CD4-positive, alpha-beta T cell (primary cell): Measurements from ENCODE around the gene TRMT112. TPM values are rescaled to one million over a fixed set of nuclear protein-coding genes. Genes with fewer than 3 reads are reported as not detected.

ENCODE experiments used
- ATAC-seq: fragments of 200-7000 bp; cut with Tn5 transposase; one replicate; pipeline ENCODE4 v1.10.0; 2022; ENCODE audit warnings: mild to moderate bottlenecking; ENCODE audit not compliant: poor library complexity
- CTCF ChIA-PET: fragments of 350-600 bp; sonication (Branson Sonifier 250); formaldehyde crosslinking; loops from one replicate; lab custom pipeline; 2021; ENCODE audit warnings: antibody characterized with exemption, inconsistent platforms; lab: Charles Lee
- POLR2A ChIA-PET: fragments of 350-600 bp; sonication (Branson Sonifier 250); formaldehyde crosslinking; loops from one replicate; lab custom pipeline; 2021; ENCODE audit warnings: antibody characterized with exemption, inconsistent platforms; lab: Charles Lee
- DNase-seq, 14 experiments: peaks; one replicate each; pipeline ENCODE4 v3.0.0-alpha.2; 2013 to 2020; ENCODE audit warnings: mixed read lengths in 2 of 14
- H3K27ac ChIP-seq, 2 donors: one replicate each; pipeline versions ENCODE4 v1.5.1 to v1.7.0; 2013; ENCODE audit warnings: low read length in 2 of 2, low read depth in 1 of 2, mild to moderate bottlenecking in 1 of 2
- H3K27me3 ChIP-seq, 2 experiments: 1 replicate in 1 of 2; 2 replicates in 1 of 2; pipeline versions ENCODE4 v1.6.1 to v1.7.0; 2013; ENCODE audit warnings: low read length in 2 of 2, control low read depth in 1 of 2, mild to moderate bottlenecking in 1 of 2, moderate library complexity in 1 of 2; ENCODE audit not compliant: insufficient read depth in 2 of 2, control insufficient read depth in 1 of 2
- H3K36me3 ChIP-seq: one replicate; pipeline ENCODE4 v1.6.1; 2013; ENCODE audit warnings: low read length, control low read depth; ENCODE audit not compliant: insufficient read depth
- H3K4me1 ChIP-seq: one replicate; pipeline ENCODE4 v1.6.1; 2013; ENCODE audit warnings: low read length, control low read depth; ENCODE audit not compliant: insufficient read depth
- H3K4me3 ChIP-seq: one replicate; pipeline ENCODE4 v1.5.1; 2013; ENCODE audit warnings: mild to moderate bottlenecking, low read length, moderate library complexity
- H3K9me3 ChIP-seq, 2 experiments: 1 replicate in 1 of 2; 2 replicates in 1 of 2; pipeline versions ENCODE4 v1.6.1 to v1.7.0; 2013; ENCODE audit warnings: low read length in 2 of 2, mild to moderate bottlenecking in 2 of 2, control low read depth in 1 of 2, moderate library complexity in 1 of 2; ENCODE audit not compliant: control insufficient read depth in 1 of 2, insufficient read depth in 1 of 2
- H3K27ac Mint-ChIP-seq: one replicate; pipeline ENCODE4 v1.8.0; 2020; ENCODE audit warnings: mixed read lengths
- H3K27me3 Mint-ChIP-seq: one replicate; pipeline ENCODE4 v1.8.0; 2021; ENCODE audit warnings: mixed read lengths
- H3K36me3 Mint-ChIP-seq: one replicate; pipeline ENCODE4 v1.8.0; 2021; ENCODE audit warnings: low read depth, mixed read lengths
- H3K4me1 Mint-ChIP-seq: one replicate; pipeline ENCODE4 v1.8.0; 2021; ENCODE audit warnings: low read depth, mixed read lengths
- H3K4me3 Mint-ChIP-seq: one replicate; pipeline ENCODE4 v1.8.0; 2020; ENCODE audit warnings: mild to moderate bottlenecking, mixed read lengths
- H3K9me3 Mint-ChIP-seq: one replicate; pipeline ENCODE4 v1.8.0; 2020; ENCODE audit warnings: mixed read lengths
- intact Hi-C, 2 experiments: fragments of 100-400 bp; cut with DNase I in 1 of 2; cut with micrococcal nuclease in 1 of 2; formaldehyde crosslinking; loops; one replicate each; pipeline versions ENCODE4 v1.15.1 to v1.9.0; 2023 to 2025; cut with DNase I, micrococcal nuclease
- total RNA-seq, 174 experiments: library from RNA in 2 of 174; stranded (reverse) in 2 of 174; gene quantifications; one replicate each; pipeline ENCODE4 v1.2.3 and lab custom pipeline; 2021 to 2026
- TF ChIP-seq, protein P1 (sequence below): fragments of 200-600 bp; IDR thresholded peaks from one replicate; pipeline ENCODE4 v1.8.0; 2022; ENCODE audit warnings: antibody characterized with exemption, mild to moderate bottlenecking

TRMT112 gene
- total RNA-seq, 2 experiments from 2014 or later: 70.5 to 71.4 TPM

DNA sequence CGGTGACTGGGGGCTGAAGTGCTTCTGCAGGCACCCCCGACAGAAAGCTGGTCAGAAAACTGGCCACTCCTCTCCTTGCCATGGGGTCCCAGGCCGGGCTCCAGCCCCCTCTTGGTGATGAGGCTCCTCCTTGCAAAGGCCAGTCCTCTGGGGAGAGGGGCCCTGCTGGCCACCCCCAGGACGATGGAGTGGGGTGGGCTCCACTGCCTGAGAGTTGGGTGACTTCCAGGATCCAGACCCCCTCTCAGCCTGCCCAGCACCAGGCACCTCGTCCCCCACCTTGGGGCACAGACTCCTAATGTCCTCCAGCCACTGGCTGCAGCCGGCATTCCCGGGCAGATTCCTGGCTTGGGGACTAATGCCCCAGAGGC is 41.2 kb upstream of the TRMT112 start:
- Mint-ChIP-seq H3K4me3 (peak overlapping the region; percentile 69), H3K27ac (no peak overlapping the region), H3K4me1 (peaks cover 25% of the 10 kb centered on the region), H3K9me3 (no peaks in the 10 kb centered on the region), H3K36me3 (peaks cover 36% of the 10 kb centered on the region), H3K27me3 (no peaks in the 10 kb centered on the region)
- no peaks in the 10 kb centered on the region for H3K9me3 ChIP-seq
- DNase-seq (no peak), ATAC-seq (no peak)
- peaks cover 44% of the 10 kb centered on the region for H3K36me3 ChIP-seq
- POLR2A ChIA-PET: interaction anchor here (6.3 kb wide), 1 partner anchor 41 kb away, joined by 45 read pairs; the partner anchor contains the start of genes PRDX5 and TRMT112
- peaks cover 38% of the 10 kb centered on the region for H3K4me1 ChIP-seq
- peak overlapping the region in 1 of 2 donors; percentile 22 for H3K27ac ChIP-seq
- H3K4me3 ChIP-seq: peak overlapping the region; percentile 57
- TF ChIP-seq, protein P1, sequence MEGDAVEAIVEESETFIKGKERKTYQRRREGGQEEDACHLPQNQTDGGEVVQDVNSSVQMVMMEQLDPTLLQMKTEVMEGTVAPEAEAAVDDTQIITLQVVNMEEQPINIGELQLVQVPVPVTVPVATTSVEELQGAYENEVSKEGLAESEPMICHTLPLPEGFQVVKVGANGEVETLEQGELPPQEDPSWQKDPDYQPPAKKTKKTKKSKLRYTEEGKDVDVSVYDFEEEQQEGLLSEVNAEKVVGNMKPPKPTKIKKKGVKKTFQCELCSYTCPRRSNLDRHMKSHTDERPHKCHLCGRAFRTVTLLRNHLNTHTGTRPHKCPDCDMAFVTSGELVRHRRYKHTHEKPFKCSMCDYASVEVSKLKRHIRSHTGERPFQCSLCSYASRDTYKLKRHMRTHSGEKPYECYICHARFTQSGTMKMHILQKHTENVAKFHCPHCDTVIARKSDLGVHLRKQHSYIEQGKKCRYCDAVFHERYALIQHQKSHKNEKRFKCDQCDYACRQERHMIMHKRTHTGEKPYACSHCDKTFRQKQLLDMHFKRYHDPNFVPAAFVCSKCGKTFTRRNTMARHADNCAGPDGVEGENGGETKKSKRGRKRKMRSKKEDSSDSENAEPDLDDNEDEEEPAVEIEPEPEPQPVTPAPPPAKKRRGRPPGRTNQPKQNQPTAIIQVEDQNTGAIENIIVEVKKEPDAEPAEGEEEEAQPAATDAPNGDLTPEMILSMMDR: no peak
- H3K27me3 ChIP-seq: no peaks in the 10 kb centered on the region
- intact Hi-C loops: loop anchor here in 1 of 2 experiments (5.0 kb wide), 1 partner anchor 41 kb away; the partner anchor contains the start of genes PRDX5 and TRMT112
- CTCF ChIA-PET: no interaction called here

DNA sequence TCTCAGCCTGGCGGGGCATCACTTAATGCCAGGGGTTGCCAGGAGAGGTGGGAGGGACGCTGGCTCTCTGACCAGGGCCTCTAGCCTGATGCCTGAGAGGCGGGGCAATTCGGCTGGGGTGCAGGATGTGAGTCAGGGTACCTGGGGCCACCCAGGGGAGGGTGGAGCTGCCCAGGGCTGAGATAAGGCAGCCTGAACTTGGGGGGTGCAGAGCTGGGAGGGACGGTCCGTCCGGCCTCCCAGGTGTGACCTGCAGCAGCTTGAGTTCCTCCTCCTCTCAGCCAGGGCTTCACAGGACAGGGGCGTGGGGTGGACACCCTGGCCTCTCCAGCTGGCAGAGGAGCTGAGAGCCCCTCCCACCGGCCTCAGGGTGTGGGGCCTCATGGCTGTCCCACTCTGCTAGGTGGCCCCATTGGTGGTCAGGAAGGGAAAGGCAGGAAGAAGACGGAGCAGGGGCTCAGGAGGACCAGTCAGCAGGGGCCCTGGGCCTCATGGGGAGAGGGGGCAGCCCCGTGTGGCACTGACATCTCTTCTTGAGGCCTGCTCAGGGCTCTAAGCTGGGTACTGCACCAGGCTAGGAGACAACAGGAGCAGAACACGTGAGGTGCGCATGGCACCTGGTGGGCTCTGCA is 40.7 kb upstream of the TRMT112 start:
- H3K4me3 Mint-ChIP-seq: peak overlapping the region; percentile 69
- H3K36me3 ChIP-seq: peaks cover 43% of the 10 kb centered on the region
- POLR2A ChIA-PET: interaction anchor here (6.3 kb wide), 1 partner anchor 40 kb away, joined by 45 read pairs; the partner anchor contains the start of genes PRDX5 and TRMT112
- no peak overlapping the region for H3K27ac ChIP-seq
- intact Hi-C loops: loop anchor here in 1 of 2 experiments (5.0 kb wide), 1 partner anchor 41 kb away; the partner anchor contains the start of genes PRDX5 and TRMT112
- no peak overlapping the region for H3K27ac Mint-ChIP-seq
- TF ChIP-seq, protein P1: no peak
- CTCF ChIA-PET: no interaction called here
- DNase-seq: peak in 8 of 14 experiments; percentile 25 to 63 (median 50)
- peaks cover 31% of the 10 kb centered on the region for H3K36me3 Mint-ChIP-seq
- peaks cover 38% of the 10 kb centered on the region for H3K4me1 ChIP-seq
- no peaks in the 10 kb centered on the region for H3K9me3 Mint-ChIP-seq
- peaks cover 25% of the 10 kb centered on the region for H3K4me1 Mint-ChIP-seq
- no peaks in the 10 kb centered on the region for H3K27me3 ChIP-seq
- no peaks in the 10 kb centered on the region for H3K9me3 ChIP-seq
- H3K27me3 Mint-ChIP-seq: no peaks in the 10 kb centered on the region
- peak overlapping the region; percentile 57 for H3K4me3 ChIP-seq
- no peak for ATAC-seq

DNA sequence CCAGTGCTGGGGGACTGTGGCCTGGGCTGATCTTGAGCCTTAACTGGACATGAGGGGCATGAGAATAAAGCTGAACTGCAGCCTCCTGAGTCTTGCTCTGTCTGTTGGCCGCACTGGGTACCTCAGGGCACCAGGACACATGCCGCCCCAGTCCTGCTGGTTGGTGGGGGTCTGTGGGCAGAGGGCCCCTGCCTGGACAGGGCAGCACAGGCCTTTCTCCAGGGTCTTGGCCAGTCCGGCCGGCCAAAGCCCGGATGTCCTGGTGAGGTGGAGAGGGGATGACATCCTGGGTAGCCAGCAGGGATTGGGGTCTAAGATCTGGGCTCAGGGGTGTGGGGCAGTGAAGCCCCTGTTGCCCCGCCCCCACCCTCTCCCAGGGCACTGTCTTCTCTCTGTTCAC is 40.1 kb upstream of the TRMT112 start:
- POLR2A ChIA-PET: interaction anchor here (6.3 kb wide), 1 partner anchor 40 kb away, joined by 45 read pairs; the partner anchor contains the start of genes PRDX5 and TRMT112
- peaks cover 38% of the 10 kb centered on the region for H3K4me1 ChIP-seq
- peaks cover 25% of the 10 kb centered on the region for H3K4me1 Mint-ChIP-seq
- no peak overlapping the region for H3K4me3 ChIP-seq
- peaks cover 44% of the 10 kb centered on the region for H3K36me3 ChIP-seq
- H3K9me3 ChIP-seq: no peaks in the 10 kb centered on the region
- intact Hi-C loops: loop anchor here in 1 of 2 experiments (5.0 kb wide), 1 partner anchor 40 kb away; the partner anchor contains the start of genes PRDX5 and TRMT112
- CTCF ChIA-PET: interaction anchor here (1.3 kb wide), 1 partner anchor 53 kb away, joined by 3 read pairs; no protein-coding TSS in a partner anchor
- no peak overlapping the region for H3K27ac Mint-ChIP-seq
- H3K27me3 ChIP-seq: no peaks in the 10 kb centered on the region
- no peak overlapping the region for H3K27ac ChIP-seq
- H3K9me3 Mint-ChIP-seq: no peaks in the 10 kb centered on the region
- H3K36me3 Mint-ChIP-seq: peaks cover 25% of the 10 kb centered on the region
- no peaks in the 10 kb centered on the region for H3K27me3 Mint-ChIP-seq
- no peak overlapping the region for H3K4me3 Mint-ChIP-seq
- DNase-seq: no peak
- TF ChIP-seq, protein P1: no peak
- ATAC-seq: no peak
